GM19452 (cell line): ENCODE data around the gene FZR1.
"Not testable (repeated sequence)": the region's sequence is repeated elsewhere in the genome, so short reads cannot be mapped to it uniquely, and the experiment has no call there.

Source experiments
- ATAC-seq: cut with Tn5 transposase; IDR thresholded peaks from one replicate; pipeline ENCODE4 v1.9.1; 2021; ENCODE audit not compliant: unreplicated experiment

Gene FZR1

DNA sequence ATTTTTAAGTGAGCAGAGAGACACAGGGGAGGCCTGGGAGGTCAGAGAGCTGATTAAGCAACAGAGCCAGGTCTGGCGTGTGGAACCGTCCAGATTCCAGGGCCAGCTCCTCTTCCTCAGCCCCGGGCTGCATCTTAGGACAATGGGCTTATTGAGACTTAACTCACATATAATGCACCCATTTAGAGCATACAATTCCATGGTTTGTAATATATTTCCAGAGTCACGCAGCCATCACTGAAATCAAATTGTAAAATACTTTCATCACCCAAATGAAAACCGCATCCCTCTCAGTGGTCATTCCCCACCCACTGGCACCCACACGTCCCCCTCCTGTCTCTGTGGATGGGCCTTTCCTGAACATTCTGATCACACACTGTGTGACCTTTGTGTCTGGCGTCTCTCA lies 64.5 kb downstream of the FZR1 start:
- no peak for ATAC-seq

GRCh38 chr19:3572132-3572854 lies 66.2 kb downstream of the FZR1 start:
- ATAC-seq: peak; percentile 90

- ATAC-seq: no peak
Measured at GRCh38 chr19:3572855-3573161, 66.7 kb downstream of the FZR1 start, which contains the start of gene HMG20B. Gene HMG20B (plus strand): TSS chr19:3572944. CDS start chr19:3573310, 366 bp downstream.

DNA sequence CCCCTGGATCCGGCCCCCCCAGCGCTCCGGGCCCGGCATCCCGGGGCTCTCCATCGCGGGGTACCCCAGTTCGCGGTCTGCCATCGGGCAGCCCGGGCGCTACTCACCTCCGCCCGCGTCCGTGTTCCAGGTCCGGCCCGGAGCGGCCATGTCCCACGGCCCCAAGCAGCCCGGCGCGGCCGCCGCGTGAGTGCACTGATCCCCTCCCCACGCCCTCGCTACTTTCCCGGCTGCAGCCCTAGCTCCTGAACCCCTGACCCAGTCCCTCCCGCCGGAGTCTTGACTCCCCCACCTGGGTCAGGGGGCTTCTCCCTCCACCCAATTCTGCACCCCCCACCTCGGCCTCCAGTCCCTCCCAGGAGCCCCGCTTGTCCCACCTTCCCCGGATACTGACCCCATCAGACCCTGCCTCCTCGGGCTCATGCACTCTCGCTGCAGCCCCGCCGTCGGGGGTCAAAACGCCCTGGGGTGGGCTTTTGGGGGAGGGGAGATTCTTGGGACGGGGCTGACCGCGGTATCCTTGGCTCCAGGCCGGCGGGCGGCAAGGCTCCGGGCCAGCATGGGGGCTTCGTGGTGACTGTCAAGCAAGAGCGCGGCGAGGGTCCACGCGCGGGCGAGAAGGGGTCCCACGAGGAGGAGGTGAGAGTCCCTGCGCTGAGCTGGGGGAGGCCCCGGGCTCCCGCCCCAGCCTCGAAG lies 67.2 kb downstream of the FZR1 start:
- ATAC-seq: peak; percentile 9

- ATAC-seq: no peak
Measured at GRCh38 chr19:3573858-3574637, 67.9 kb downstream of the FZR1 start.

GRCh38 chr19:3575260-3575741 lies 69.2 kb downstream of the FZR1 start:
- no peak for ATAC-seq

DNA sequence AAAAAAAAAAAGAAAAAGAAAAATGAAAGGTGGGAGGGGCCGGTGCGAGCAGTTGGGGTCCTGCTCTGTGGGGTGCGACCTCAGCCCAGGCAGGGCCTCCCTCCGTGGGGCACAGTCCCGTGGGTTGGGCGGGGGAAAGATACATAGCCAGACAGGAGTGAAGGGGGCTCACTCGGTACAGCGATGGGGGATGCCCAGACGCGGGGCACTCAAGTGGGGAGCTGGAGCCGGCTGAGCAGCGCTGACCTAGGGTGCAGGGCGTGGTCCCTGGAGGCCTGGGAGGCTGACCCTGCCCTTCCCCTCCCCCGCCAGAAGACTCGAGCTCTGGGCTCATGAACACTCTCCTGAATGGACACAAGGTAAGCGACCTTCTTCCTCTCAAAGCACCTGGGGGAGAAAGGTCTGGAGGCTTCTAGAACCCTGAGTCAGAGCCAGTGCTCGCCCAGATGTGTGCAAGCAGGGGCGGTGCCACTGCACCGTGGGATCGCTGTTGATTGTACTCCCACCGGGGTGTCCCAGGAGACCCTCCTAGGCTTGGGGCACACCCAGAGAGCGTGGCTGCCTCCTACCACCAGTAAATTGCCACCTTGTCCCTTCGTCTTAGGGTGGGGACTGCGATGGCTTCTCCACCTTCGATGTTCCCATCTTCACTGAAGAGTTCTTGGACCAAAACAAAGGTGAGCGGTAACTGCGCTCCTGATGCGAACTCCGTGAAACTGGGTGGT lies 70.0 kb downstream of the FZR1 start:
- ATAC-seq: no peak

GRCh38 chr19:3576696-3577443 lies 70.8 kb downstream of the FZR1 start:
- ATAC-seq: no peak

DNA sequence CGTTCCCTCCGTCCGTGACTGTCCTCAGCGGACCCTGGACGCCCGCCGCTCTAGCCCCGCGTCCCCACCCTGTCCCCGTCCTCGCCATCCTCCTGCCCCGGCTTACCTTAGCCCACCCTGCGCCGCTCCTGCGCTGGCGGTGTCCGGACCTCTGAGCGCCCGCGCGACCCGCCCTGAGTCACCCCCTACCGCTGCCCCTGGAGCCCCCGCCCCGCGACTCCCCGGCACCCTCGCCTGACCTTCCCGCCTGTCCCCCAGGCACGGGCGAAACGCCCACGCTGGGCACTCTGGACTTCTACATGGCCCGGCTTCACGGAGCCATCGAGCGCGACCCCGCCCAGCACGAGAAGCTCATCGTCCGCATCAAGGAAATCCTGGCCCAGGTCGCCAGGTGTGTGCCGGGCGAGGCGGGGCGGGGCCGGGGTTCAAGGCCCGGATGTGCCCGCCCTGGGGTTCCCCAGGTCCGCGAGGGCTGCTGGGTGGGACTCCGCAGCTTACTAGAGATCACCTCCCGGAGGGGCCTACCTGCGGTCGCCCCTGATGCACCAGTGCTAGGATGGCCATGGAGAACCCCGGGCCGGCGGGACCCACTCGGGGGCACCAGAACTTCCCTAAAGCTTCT lies 71.7 kb downstream of the FZR1 start:
- no peak for ATAC-seq

DNA sequence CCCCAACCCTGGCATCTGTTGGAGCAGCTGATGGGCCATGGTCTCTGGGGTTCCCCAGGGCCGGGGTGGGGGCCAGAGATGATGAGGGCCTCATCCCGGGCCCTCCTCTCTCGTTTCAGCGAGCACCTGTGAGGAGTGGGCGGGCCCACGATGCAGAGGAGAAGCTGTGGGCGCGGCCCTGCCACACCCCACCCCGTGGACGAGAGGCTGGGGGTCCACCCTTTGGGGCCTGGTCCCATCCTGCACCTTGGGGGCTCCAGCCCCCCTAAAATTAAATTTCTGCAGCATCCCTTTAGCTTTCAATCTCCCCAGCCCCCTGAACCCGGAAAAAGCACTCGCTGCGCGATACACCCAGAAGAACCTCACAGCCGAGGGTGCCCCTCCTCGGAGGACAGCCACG lies 72.3 kb downstream of the FZR1 start:
- ATAC-seq: no peak

DNA sequence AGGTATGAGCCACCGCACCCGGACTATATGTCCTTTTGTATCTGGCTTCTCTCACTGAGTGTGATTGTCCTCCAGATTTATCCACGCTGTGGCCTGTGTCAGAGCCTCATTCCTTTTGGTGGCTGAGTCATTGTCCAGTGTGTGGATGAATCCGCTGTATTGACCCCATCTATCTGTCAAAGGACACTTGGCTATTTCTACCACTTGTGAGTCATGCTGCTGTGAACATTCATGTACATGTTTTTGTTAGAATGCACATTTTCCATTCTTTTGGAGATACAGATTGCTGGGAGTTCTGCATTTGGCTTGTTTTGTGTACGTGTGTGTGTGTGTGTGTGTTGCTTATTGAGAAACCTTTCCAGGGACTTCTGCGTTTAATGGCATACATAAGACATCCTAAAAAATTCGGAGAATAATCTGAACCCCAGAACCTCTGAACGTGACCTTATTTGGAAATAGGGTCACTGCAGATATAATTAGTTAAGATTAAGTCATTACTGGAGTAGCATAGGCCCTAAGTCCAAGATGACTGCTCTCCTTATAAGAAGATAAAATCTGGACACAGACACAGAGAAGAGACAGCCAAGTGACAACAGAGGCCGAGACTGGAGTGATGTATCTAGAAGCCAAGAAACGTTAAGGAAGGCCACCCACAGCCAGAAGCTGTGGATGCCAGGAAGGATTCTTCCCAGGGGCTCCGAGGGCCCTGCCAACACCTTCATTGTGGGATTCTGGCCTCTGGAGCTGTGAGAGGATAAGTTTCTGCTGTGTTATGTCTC lies 74.2 kb downstream of the FZR1 start:
- ATAC-seq: no peak

GRCh38 chr19:3581792-3582191 lies 75.7 kb downstream of the FZR1 start:
- ATAC-seq: not testable (repeated sequence)

- not testable (repeated sequence) for ATAC-seq
Measured at GRCh38 chr19:3584036-3584802, 78.1 kb downstream of the FZR1 start.

GRCh38 chr19:3585301-3586126 lies 79.4 kb downstream of the FZR1 start, which contains the start of gene GIPC3:
Gene GIPC3 (plus strand): TSS chr19:3585478. CDS start chr19:3585598, 120 bp downstream.
- no peak for ATAC-seq

GRCh38 chr19:3586127-3586626 lies 80.1 kb downstream of the FZR1 start:
- no peak for ATAC-seq

GRCh38 chr19:3586707-3587346 lies 80.7 kb downstream of the FZR1 start:
- ATAC-seq: no peak
